OCI-LY7 (cell line): ENCODE results near the gene CEACAM18.

Experiments used
- CTCF ChIP-seq: fragments of 200-600 bp; sonication (generic); conservative IDR thresholded peaks from 2 replicates; pipeline ENCODE4 v1.5.1; 2014; ENCODE audit warnings: mild to moderate bottlenecking, antibody characterized with exemption, low read length, moderate library complexity, mixed read lengths
- EZH2phosphoT487 ChIP-seq: fragments of 200-600 bp; sonication (generic); IDR thresholded peaks from 2 replicates; pipeline ENCODE4 v1.6.1; 2018; ENCODE audit warnings: low read depth, borderline replicate concordance, mild to moderate bottlenecking, mixed run types, antibody characterized with exemption, low read length, moderate library complexity, mixed read lengths

- no peak for TF ChIP-seq CTCF
- no peak for TF ChIP-seq EZH2phosphoT487
Observed at GRCh38 chr19:51472607-51473006, 5.7 kb upstream of the CEACAM18 start.
